Esophagus (tissue), 2 donors: ENCODE measurements around the gene FKRP. TPM values are rescaled to one million over a fixed set of nuclear protein-coding genes. Genes with fewer than 3 reads are reported as not detected.
"Not testable (repeated sequence)": the region's sequence is repeated elsewhere in the genome, so short reads cannot be mapped to it uniquely, and the experiment has no call there.

ENCODE experiments used
- H3K27ac ChIP-seq, 2 donors: one replicate each; pipeline ENCODE4 v1.5.1; 2013; ENCODE audit warnings: low read depth in 2 of 2, mild to moderate bottlenecking in 2 of 2, inconsistent platforms in 1 of 2, low read length in 1 of 2, moderate library complexity in 1 of 2
- H3K27me3 ChIP-seq, 2 donors: one replicate each; pipeline ENCODE4 v1.6.1; 2013; ENCODE audit warnings: low read length in 2 of 2, control low read depth in 1 of 2, mild to moderate bottlenecking in 1 of 2; ENCODE audit not compliant: insufficient read depth in 2 of 2, control insufficient read depth in 1 of 2
- H3K36me3 ChIP-seq, 2 donors: one replicate each; pipeline ENCODE4 v1.6.1; 2013; ENCODE audit warnings: low read length in 1 of 2; ENCODE audit not compliant: control insufficient read depth in 2 of 2, insufficient read depth in 2 of 2
- H3K4me1 ChIP-seq, 2 donors: one replicate each; pipeline ENCODE4 v1.6.1; 2013; ENCODE audit warnings: low read length in 1 of 2; ENCODE audit not compliant: control insufficient read depth in 2 of 2, insufficient read depth in 2 of 2
- H3K4me3 ChIP-seq, 2 donors: one replicate each; pipeline ENCODE4 v1.5.1; 2013; ENCODE audit warnings: low read length in 2 of 2, mild to moderate bottlenecking in 2 of 2, low read depth in 1 of 2, moderate library complexity in 1 of 2
- H3K9me3 ChIP-seq, 2 donors: one replicate each; pipeline ENCODE4 v1.6.1; 2013; ENCODE audit warnings: mild to moderate bottlenecking in 2 of 2, low read depth in 1 of 2, low read length in 1 of 2, moderate library complexity in 1 of 2; ENCODE audit not compliant: control insufficient read depth in 2 of 2, insufficient read depth in 1 of 2
- WGBS, 2 donors: extraction: QIAGEN DNeasy Blood & Tissue Kit; methylation state at CpG; one replicate each; pipeline ENCODE4 v1.1.7; 2013; 5-methylcytosine and 5-hydroxymethylcytosine counted together
- polyA plus RNA-seq, 2 donors: library from polyadenylated mRNA; stranded (reverse); fragments of 200-250 nt; gene quantifications; one replicate each; pipeline ENCODE4 v1.2.3, GENCODE V29; 2013
- donor health status: healthy with polysubstance abuse.
- donor health status: Bipolar disorder and iron deficiency.

The FKRP gene
- polyA plus RNA-seq, 2 donors: 7.1 to 10.1 TPM

DNA sequence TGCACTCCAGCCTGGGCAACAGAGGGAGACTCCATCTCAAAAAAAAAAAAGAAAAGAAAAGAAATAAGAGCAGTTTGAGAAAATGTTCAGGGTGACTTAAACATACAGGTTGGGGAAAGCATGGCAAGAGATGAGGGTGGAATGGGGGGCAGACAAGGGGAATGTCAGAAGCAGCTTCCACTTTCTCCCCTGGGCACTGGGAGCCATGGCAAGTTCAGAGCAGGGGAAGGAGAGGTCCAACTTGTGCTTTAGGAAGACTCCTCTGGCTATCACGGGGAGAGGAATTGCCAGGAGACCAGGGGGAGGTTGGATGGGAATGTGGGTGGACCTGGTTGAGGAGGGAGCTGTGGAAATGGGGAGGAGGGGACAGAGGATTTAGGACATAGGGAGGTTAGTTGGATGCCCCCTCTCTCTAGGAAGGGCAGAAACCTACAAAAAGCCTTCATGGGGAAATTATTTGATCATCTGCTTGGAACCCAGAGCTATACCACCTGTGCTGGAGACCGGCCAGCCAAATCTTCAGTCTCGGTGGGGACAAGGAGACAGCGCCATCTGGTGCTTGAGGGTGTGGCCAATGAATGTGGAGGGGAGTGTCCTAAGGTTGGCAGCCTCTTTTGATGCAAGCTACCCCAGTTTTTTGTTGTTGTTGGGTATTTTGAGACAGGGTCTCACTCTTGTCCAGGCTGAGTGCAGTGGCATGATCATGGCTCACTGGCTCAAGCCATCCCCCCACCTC lies 7.7 kb downstream of the FKRP start:
- Histone ChIP-seq H3K27me3 (no peaks in the 10 kb centered on the region), H3K4me1 (no peaks in the 10 kb centered on the region), H3K27ac (no peak overlapping the region), H3K36me3 (peaks cover 0 to 11% of the 10 kb centered on the region in 2 donors), H3K4me3 (no peak overlapping the region), H3K9me3 (no peaks in the 10 kb centered on the region)
- WGBS, 2 donors: 30 to 32% methylated on average over 4 of the region's 4 CpGs

DNA sequence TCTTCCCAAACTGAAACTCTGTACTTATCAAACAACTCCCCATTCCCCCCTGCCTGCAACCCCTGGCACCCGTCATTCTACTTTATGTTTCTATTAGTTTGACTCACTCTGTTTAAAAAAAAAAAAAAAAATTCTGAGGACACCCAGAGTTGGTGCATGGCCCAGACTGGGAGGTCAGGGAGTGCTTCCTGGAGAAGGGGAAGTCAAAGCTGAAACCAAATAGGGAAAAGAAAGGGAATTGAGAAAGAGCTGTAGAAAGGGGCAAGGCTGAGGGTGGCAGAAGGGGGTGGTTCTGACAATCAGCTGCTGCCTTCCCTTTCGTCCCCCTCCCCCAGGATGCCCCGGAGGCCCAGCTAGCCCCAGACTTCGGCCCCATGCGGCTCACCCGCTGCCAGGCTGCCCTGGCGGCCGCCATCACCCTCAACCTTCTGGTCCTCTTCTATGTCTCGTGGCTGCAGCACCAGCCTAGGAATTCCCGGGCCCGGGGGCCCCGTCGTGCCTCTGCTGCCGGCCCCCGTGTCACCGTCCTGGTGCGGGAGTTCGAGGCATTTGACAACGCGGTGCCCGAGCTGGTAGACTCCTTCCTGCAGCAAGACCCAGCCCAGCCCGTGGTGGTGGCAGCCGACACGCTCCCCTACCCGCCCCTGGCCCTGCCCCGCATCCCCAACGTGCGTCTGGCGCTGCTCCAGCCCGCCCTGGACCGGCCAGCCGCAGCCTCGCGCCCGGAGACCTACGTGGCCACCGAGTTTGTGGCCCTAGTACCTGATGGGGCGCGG lies 9.4 kb downstream of the FKRP start:
- Histone ChIP-seq H3K36me3 (peaks cover 0 to 11% of the 10 kb centered on the region in 2 donors), H3K27me3 (no peaks in the 10 kb centered on the region), H3K9me3 (no peaks in the 10 kb centered on the region), H3K4me3 (no peak overlapping the region), H3K27ac (peak overlapping the region in 1 of 2 donors; percentile 49), H3K4me1 (peaks cover 0 to 2% of the 10 kb centered on the region in 2 donors)
- 83 to 87% methylated on average over 38 to 39 of the region's 39 CpGs for WGBS, 2 donors

DNA sequence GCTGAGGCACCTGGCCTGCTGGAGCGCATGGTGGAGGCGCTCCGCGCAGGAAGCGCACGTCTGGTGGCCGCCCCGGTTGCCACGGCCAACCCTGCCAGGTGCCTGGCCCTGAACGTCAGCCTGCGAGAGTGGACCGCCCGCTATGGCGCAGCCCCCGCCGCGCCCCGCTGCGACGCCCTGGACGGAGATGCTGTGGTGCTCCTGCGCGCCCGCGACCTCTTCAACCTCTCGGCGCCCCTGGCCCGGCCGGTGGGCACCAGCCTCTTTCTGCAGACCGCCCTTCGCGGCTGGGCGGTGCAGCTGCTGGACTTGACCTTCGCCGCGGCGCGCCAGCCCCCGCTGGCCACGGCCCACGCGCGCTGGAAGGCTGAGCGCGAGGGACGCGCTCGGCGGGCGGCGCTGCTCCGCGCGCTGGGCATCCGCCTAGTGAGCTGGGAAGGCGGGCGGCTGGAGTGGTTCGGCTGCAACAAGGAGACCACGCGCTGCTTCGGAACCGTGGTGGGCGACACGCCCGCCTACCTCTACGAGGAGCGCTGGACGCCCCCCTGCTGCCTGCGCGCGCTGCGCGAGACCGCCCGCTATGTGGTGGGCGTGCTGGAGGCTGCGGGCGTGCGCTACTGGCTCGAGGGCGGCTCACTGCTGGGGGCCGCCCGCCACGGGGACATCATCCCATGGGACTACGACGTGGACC lies 10.1 kb downstream of the FKRP start:
- H3K36me3 ChIP-seq: peaks cover 0 to 11% of the 10 kb centered on the region in 2 donors
- no peaks in the 10 kb centered on the region for H3K9me3 ChIP-seq
- H3K27me3 ChIP-seq: no peaks in the 10 kb centered on the region
- 92 to 93% methylated on average over 85 to 86 of the region's 86 CpGs for WGBS, 2 donors
- no peak overlapping the region for H3K4me3 ChIP-seq
- no peak overlapping the region for H3K27ac ChIP-seq
- H3K4me1 ChIP-seq: peaks cover 0 to 2% of the 10 kb centered on the region in 2 donors

DNA sequence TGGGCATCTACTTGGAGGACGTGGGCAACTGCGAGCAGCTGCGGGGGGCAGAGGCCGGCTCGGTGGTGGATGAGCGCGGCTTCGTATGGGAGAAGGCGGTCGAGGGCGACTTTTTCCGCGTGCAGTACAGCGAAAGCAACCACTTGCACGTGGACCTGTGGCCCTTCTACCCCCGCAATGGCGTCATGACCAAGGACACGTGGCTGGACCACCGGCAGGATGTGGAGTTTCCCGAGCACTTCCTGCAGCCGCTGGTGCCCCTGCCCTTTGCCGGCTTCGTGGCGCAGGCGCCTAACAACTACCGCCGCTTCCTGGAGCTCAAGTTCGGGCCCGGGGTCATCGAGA lies 10.7 kb downstream of the FKRP start:
- Histone ChIP-seq H3K36me3 (peaks cover 0 to 11% of the 10 kb centered on the region in 2 donors), H3K9me3 (no peaks in the 10 kb centered on the region), H3K4me1 (peaks cover 0 to 2% of the 10 kb centered on the region in 2 donors), H3K4me3 (no peak overlapping the region), H3K27ac (no peak overlapping the region), H3K27me3 (no peaks in the 10 kb centered on the region)
- 78 to 80% methylated on average over 30 of the region's 30 CpGs for whole genome bisulfite sequencing, 2 donors

- Histone ChIP-seq H3K27me3 (no peaks in the 10 kb centered on the region), H3K9me3 (no peaks in the 10 kb centered on the region), H3K36me3 (peaks cover 0 to 11% of the 10 kb centered on the region in 2 donors), H3K4me3 (no peak overlapping the region), H3K27ac (peak overlapping the region; percentile 75 to 76), H3K4me1 (peaks cover 0 to 2% of the 10 kb centered on the region in 2 donors)
- 74 to 78% methylated on average over 6 of the region's 6 CpGs for WGBS, 2 donors
Measured at GRCh38 chr19:46759206-46759605, 13.3 kb downstream of the FKRP start.

DNA sequence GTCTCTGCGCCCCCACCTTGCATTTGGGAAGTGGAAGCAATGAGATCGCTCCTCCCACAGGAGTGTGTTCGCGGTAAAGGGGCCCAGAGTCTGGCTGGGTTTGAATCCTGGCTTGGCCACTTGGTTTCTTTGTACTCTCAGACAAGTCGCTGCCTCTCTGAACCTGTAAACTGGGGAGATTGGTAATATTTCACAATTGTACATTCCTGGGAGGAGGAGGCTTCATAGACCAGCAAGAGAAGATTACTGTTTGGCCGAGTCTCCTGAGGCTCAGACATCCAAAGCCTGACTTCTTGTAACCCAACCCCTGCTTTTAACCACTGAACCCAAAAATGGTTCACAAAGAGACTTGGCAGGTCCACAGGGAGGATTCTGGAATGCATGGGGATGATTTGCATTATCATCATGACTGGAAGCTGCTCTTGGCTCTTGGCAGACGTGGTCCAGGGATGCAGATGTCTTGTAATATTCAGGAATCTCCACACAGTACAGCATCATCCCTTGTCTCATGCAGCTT lies 14.0 kb downstream of the FKRP start:
- Histone ChIP-seq H3K27me3 (no peaks in the 10 kb centered on the region), H3K9me3 (no peaks in the 10 kb centered on the region), H3K36me3 (peaks cover 0 to 11% of the 10 kb centered on the region in 2 donors), H3K4me1 (peaks cover 2 to 4% of the 10 kb centered on the region in 2 donors), H3K27ac (peak overlapping the region; percentile 75 to 76), H3K4me3 (no peak overlapping the region)
- 33 to 39% methylated on average over 7 of the region's 7 CpGs for WGBS, 2 donors

DNA sequence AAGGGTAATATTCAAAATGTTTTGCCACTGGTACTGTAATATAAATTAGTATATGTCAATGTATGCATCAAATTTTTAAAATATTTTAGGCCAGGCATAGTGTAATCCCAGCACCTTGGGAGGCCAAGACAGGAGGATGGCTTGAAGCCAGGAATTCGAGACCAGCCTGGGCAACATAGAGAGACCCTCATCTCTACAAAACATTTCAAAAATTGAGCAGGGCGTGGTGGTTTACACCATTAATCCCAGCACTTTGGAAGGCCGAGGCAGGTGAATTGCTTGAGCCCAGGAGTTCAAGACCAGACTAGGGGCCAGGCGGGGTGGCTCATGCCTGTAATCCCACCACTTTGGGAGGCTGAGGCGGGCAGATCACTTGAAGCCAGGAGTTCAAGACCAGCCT lies 14.5 kb downstream of the FKRP start:
- Histone ChIP-seq H3K9me3 (no peaks in the 10 kb centered on the region), H3K36me3 (peaks cover 0 to 11% of the 10 kb centered on the region in 2 donors), H3K4me1 (peaks cover 2 to 5% of the 10 kb centered on the region in 2 donors), H3K4me3 (no peak overlapping the region), H3K27me3 (no peaks in the 10 kb centered on the region), H3K27ac (peak overlapping the region; percentile 75 to 78)
- 71 to 81% methylated on average over 5 of the region's 5 CpGs for WGBS, 2 donors

GRCh38 chr19:46760897-46761296 lies 15.0 kb downstream of the FKRP start:
- H3K36me3 ChIP-seq, H3K9me3 ChIP-seq, H3K4me1 ChIP-seq, H3K27me3 ChIP-seq, H3K4me3 ChIP-seq: not testable (repeated sequence)
- H3K27ac ChIP-seq: peak overlapping the region; percentile 75 to 78
- WGBS, 2 donors: 60 to 74% methylated on average over 4 of the region's 4 CpGs

- 44 to 49% methylated on average over 5 of the region's 5 CpGs for WGBS, 2 donors
- Histone ChIP-seq H3K4me3 (no peak overlapping the region), H3K27me3 (no peaks in the 10 kb centered on the region), H3K27ac (peak overlapping the region; percentile 51 to 67), H3K9me3 (no peaks in the 10 kb centered on the region), H3K4me1 (peaks cover 2 to 5% of the 10 kb centered on the region in 2 donors), H3K36me3 (peaks cover 0 to 1% of the 10 kb centered on the region in 2 donors)
Measured at GRCh38 chr19:46761418-46761831, 15.6 kb downstream of the FKRP start.
